GM23248 (cell line): ENCODE data around the gene EZR.

Source experiments
- EZH2 ChIP-seq: fragments of 200-600 bp; sonication (generic); IDR thresholded peaks from 2 replicates; pipeline ENCODE4 v1.6.1; 2018; ENCODE audit warnings: antibody characterized with exemption, mild to moderate bottlenecking; ENCODE audit not compliant: insufficient read depth, poor library complexity, severe bottlenecking
- EZH2phosphoT487 ChIP-seq: fragments of 200-600 bp; sonication (generic); IDR thresholded peaks from 2 replicates; pipeline ENCODE4 v1.6.1; 2018; ENCODE audit warnings: antibody characterized with exemption, moderate library complexity, mild to moderate bottlenecking, low read depth; ENCODE audit not compliant: insufficient read depth

GRCh38 chr6:158803733-158804143 is 15.4 kb downstream of the EZR start:
- TF ChIP-seq EZH2: no peak
- TF ChIP-seq EZH2phosphoT487: no peak
